Activated T-cell treated with anti-CD3 and anti-CD28 coated beads for 48 hours (primary cell): ENCODE measurements around the gene OR10A5.
"Not testable (repeated sequence)": the region's sequence is repeated elsewhere in the genome, so short reads cannot be mapped to it uniquely, and the experiment has no call there.

Experiments used
- DNase-seq: peaks from one replicate; pipeline ENCODE4 v3.0.0-alpha.2; 2020; ENCODE audit warnings: low read depth

The OR10A5 gene

GRCh38 chr11:6845383-6845782 is at the start of gene OR10A5:
Gene OR10A5, plus strand, starts transcription at chr11:6845683. Its CDS starts 0 bp downstream, at chr11:6845683.
- DNase-seq, result no peak

- DNase-seq, result no peak
Observed at GRCh38 chr11:6799402-6799801, 46.1 kb upstream of the OR10A5 start, which contains the start of gene OR6A2. Gene OR6A2, minus strand, starts transcription at chr11:6799689. Its CDS starts 3,981 bp downstream, at chr11:6795708.

- DNase-seq, result not testable (repeated sequence)
Observed at GRCh38 chr11:6801075-6801474, 44.4 kb upstream of the OR10A5 start.

GRCh38 chr11:6812390-6813005 is 33.0 kb upstream of the OR10A5 start:
- DNase-seq, result no peak

GRCh38 chr11:6813656-6814055 is 31.8 kb upstream of the OR10A5 start:
- DNase-seq, result no peak

- no peak for DNase-seq
Observed at GRCh38 chr11:6817694-6818093, 27.8 kb upstream of the OR10A5 start.

- DNase-seq, result no peak
Observed at GRCh38 chr11:6818967-6819366, 26.5 kb upstream of the OR10A5 start.

- DNase-seq, result no peak
Observed at GRCh38 chr11:6824136-6824823, 21.2 kb upstream of the OR10A5 start.

GRCh38 chr11:6825231-6825744 is 20.2 kb upstream of the OR10A5 start:
- DNase-seq, result no peak

- no peak for DNase-seq
Observed at GRCh38 chr11:6828103-6828502, 17.4 kb upstream of the OR10A5 start.

- no peak for DNase-seq
Observed at GRCh38 chr11:6833356-6833755, 12.1 kb upstream of the OR10A5 start.

GRCh38 chr11:6834021-6834420 is 11.5 kb upstream of the OR10A5 start:
- DNase-seq, result no peak

- no peak for DNase-seq
Observed at GRCh38 chr11:6841694-6842093, 3.8 kb upstream of the OR10A5 start.

GRCh38 chr11:6843670-6844069 is 1.8 kb upstream of the OR10A5 start:
- no peak for DNase-seq

- no peak for DNase-seq
Observed at GRCh38 chr11:6844356-6844755, 1.1 kb upstream of the OR10A5 start.

- DNase-seq, result no peak
Observed at GRCh38 chr11:6850526-6850925, 5.0 kb downstream of the OR10A5 start.

GRCh38 chr11:6854801-6855200 is 9.3 kb downstream of the OR10A5 start:
- DNase-seq, result not testable (repeated sequence)

- DNase-seq, result no peak
Observed at GRCh38 chr11:6855971-6856541, 10.6 kb downstream of the OR10A5 start.

GRCh38 chr11:6856871-6857270 is 11.4 kb downstream of the OR10A5 start:
- no peak for DNase-seq

GRCh38 chr11:6862961-6863360 is 17.5 kb downstream of the OR10A5 start, which contains the start of gene OR10A2:
Gene OR10A2, plus strand, starts transcription at chr11:6863057. Its CDS starts 6,698 bp downstream, at chr11:6869755.
- no peak for DNase-seq

GRCh38 chr11:6864438-6864837 is 19.0 kb downstream of the OR10A5 start:
- no peak for DNase-seq

- no peak for DNase-seq
Observed at GRCh38 chr11:6871278-6871677, 25.8 kb downstream of the OR10A5 start.

- no peak for DNase-seq
Observed at GRCh38 chr11:6875761-6876160, 30.3 kb downstream of the OR10A5 start.
